NCI-H526 treated with DMSO at 0.1 percent for 48 hours (cell line): ENCODE data around the gene PDE4D.
"Not testable (repeated sequence)": the region's sequence is repeated elsewhere in the genome, so short reads cannot be mapped to it uniquely, and the experiment has no call there.

ENCODE experiments used
- DNase-seq: peaks from one replicate; lab custom pipeline; 2025; lab: John Stamatoyannopoulos, UW

The PDE4D gene

DNA sequence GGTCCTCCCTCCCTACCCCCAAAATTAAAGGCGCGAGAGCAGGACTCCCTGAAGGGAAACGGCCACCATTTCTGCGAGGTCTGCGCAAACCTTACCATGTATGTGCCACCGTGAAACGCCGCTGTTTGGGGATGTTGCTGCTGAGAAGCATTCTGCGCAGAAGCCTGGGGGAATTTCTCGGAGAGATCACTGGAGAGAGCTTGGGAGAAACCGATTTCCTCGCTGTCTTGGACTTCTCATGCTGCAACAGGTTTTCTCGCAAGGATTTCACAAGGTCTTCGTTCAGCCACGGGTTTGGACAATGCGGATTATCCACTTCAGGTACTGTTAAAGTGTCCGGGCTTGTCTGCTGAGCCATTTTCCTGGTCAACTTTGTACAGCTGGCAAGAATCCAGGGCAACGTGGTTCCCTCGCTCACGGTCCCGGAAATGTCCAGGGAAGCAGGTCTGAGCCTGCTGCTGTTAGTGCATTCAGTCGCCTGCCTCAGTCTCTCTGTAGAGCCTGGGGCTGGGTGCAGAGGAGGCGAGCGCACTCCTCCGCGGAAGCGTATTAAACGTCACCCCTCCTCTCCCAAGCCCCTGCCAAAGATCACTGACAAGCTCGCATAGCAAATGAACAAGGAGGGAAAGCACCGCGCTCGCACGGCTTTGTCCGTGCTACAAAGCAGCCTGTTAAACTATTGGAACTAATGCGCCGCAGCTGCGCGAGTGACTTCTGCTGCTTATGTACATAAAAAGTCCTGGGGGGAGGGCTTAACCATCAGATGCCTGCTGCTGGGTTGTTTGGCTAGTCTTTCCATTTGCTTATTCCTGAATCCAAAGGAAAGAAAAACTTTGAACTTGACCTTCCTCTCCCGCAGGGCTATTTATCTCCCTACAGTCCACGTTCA, 125.1 kb downstream of the PDE4D start:
- no peak for DNase-seq

GRCh38 chr5:59767681-59768151, 125.8 kb downstream of the PDE4D start:
- no peak for DNase-seq

DNA sequence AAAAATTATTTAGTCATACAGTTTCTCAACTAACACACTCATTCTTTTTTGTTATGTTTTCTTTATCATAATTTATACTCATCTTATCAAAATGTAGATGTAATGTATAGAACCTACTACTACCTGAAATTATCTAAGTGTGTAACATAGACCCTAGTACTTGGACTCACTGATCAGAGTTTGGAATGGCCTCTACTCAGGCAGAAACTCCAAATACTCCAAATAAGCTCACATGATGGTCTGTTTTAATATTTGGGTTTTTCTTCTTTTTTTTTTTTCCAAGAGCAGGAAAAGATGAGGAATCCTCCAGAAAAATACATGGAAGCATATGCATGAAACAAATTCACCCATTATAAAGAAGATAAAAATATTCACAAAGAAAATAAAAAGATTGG, 126.3 kb downstream of the PDE4D start:
- DNase-seq, result no peak

GRCh38 chr5:59766427-59767210, 126.9 kb downstream of the PDE4D start:
- no peak for DNase-seq

DNA sequence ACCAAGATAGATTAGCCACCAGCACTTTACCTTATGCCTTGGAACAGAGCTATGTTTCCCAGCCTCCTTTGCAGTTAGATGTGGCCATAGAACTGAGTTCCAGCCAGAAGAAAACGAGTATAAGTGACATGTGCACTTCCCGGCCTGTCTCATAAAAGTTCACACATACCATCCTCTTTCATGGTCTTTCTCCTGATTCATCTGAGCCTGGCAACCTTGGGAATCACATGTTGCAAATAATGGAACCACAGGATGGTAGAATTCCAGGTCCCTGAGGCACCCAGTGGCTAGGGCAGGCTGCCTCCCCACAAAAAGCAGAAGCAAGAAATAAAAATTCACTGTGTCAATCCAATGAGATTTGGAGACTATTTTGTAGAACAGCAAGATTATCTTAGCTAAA, 128.1 kb downstream of the PDE4D start:
- DNase-seq, result no peak

DNA sequence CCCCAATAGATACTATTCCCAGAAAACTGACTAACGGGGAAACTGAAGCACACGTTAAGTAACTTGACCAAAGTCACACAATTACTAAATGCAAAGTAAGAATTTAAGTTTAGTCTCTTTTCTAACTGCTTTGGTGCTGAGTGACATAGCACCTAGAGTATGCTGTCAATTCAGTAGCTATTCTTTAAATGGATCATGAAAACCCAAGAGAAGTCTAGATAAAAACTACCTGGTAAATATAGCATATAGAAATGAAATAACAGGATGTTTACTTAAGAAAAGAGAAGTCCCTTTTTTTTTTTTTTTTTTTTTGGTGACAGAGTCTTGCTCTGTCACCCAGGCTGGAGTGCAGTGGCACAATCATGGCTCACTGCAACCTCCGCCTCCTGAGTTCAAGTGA, 129.2 kb downstream of the PDE4D start:
- no peak for DNase-seq

GRCh38 chr5:59763541-59763940, 130.0 kb downstream of the PDE4D start:
- DNase-seq, result no peak

GRCh38 chr5:59762232-59762631, 131.3 kb downstream of the PDE4D start:
- not testable (repeated sequence) for DNase-seq

DNA sequence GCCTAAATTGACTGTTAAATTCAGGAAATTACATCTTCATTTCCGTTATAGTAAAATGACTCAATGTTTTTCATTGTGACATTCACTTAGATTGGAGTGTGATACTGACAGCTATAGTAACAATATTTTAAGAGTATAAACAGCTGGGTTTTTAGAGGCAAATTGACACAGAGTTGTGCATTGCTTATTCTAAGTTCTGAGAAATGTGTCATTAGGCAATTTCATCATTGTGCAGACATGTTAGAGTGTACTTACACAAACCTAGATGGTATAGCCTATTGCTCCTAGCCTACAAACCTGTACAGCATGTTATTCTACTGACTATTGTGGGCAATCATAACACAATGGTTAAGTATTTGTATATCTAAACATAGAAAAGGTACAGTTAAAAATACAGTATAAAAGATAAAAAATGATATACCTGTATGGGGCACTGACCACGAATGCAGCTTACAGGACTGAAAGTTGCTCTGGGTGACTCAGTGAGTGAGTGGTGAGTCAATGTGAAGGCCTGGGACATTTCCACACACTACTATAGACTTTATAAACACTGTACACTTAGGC, 132.7 kb downstream of the PDE4D start:
- DNase-seq, result no peak

DNA sequence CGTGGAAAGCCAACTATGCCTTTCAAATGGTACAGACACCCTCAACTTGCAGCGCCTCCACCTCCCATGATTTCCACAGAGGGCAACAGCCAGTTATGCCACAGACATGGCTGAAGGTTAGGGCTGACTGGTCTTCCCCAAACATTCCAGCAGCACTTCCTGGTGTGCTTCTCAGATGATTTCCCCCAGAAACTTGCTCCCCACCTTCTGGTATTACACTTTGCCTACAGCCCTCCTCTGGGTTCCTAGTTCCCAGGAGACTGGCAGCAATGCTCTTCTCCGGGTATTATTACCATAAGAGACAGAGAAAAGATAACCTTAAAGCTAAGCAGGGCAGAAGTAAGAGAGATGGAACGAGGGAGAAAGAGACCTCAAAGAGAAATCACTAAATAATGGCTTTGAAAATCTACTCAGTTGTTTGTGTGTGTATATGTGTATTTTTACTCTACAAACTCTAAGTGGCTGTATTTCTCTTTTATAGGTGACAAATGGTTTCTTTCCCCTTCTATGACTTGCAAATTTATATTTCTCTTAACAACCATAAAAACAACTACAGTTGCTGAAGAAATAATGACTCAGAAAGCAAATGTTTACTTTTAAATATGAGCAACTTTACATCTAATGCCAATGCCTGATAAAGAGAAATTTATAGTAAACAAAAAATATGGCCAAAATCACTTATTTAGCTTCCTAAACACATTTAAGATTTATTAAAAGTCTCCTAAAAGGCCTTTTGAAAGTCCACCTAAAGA, 133.8 kb downstream of the PDE4D start:
- no peak for DNase-seq

GRCh38 chr5:59758566-59758965, 135.0 kb downstream of the PDE4D start:
- no peak for DNase-seq

DNA sequence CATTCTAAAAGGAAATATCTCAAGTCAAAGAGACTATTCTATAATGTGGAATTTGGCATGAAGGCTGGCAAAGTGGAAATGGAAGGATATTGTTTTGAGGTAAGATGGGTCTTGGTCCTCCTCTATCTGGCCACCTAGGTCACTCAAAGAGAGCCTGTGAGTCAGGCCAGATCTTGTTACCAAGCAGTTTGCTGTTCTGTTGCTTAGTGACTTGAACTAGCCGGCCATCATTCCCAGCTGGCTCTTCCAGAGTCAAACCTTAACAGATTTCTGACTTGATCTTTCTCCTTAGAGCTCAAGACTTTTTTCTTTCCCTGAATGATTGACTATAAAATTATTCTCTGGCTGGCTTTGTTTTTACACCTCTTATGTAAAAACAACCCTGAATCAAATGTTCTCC, 136.1 kb downstream of the PDE4D start:
- no peak for DNase-seq

DNA sequence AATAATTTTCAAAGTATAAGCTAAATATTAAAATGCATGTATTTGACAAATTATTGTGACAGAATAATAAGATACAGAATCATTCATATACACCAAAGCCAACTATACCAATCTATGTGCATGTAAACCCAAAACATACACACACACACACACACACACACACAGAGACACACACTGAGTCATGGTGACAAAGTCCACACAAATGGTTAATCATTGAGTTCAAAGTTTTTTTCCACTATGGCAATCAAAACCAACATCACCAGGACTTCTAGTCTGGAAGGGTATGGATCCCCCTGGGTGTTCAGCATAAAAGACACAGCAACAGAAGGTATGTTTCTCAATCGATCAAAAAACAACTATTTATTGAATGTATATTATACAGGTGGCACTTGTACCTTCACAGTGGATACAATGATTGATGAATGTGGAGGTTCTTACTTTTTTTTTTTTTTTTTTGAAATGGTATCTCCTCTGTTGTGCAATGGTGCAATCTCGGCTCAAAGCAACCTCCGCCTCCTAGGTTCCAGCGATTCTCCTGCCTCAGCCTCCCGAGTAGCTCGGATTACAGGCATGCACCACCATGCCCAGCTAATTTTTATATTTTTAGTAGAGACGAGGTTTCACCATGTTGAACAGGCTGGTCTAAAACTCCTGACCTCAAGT, 137.0 kb downstream of the PDE4D start:
- no peak for DNase-seq

GRCh38 chr5:59755476-59755875, 138.1 kb downstream of the PDE4D start:
- no peak for DNase-seq

DNA sequence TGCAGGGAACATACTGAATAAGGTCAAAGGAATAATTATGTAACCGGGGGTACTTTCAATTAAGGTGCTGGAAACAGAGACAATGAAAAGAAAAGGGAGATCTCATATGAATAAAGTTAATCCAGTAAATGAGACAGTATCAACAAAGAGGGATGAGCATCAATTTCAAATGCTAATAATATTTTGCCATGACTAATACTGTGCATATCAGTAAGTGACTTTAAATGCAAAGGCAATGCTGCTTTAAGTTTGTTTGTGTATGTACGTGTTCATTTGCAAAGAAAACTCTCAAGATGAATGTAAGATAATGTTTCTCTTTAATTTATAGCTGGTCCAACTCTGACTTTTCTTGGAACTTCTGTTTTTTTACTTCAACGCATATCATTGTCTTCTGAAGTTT, 139.9 kb downstream of the PDE4D start:
- DNase-seq, result no peak

GRCh38 chr5:59749782-59750520, 143.6 kb downstream of the PDE4D start:
- no peak for DNase-seq

DNA sequence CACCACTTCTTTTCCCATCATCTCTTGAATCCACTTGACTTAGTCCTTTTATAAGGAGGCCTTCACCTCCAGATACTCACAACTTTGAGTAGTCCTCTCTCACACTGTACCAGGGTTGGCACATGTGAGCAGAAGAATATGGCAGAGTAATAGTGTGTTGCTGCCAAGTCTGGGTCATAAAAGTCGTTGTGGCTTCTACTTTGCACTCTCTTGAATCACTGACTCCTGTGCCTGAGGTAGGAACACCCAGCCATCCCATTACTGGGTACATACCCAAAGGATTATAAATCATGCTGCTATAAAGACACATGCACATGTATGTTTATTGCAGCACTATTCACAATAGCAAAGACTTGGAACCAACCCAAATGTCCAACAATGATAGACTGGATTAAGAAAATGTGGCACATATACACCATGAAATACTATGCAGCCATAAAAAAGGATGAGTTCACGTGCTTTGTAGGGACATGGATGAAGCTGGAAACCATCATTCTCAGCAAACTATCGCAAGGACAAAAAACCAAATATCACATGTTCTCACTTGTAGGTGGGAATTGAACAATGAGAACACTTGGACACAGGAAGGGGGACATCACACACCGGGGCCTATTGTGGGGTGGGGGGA, 145.4 kb downstream of the PDE4D start:
- DNase-seq, result not testable (repeated sequence)

- no peak for DNase-seq
Observed at GRCh38 chr5:59746241-59746765, 147.2 kb downstream of the PDE4D start.

DNA sequence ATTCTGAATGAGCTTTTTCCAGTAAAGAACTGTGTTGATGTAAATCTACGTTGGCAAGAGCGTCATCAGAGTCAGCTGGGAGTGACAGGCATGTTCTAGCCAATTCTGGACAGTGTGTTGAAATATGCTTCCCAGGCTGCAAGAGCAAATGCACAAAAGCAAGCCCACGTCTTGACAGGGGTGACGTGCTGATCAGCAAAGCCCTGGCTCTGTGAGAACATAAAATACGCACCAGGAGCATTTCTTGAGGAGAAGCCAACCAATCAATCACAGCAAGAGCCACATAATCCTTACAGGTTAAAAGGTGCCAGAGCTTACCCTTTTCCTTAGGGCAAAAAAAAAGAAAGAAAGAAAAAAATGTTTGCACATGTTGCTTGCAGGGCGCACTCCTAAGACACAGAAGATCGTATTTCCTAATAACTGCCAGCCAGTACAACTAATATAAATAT, 148.1 kb downstream of the PDE4D start:
- DNase-seq, result no peak

GRCh38 chr5:59744531-59744992, 149.0 kb downstream of the PDE4D start:
- no peak for DNase-seq
